ENCODE measurements around the gene OR8B2. TPM values are rescaled to one million over a fixed set of nuclear protein-coding genes. Genes with fewer than 3 reads are reported as not detected.

The OR8B2 gene, protein sequence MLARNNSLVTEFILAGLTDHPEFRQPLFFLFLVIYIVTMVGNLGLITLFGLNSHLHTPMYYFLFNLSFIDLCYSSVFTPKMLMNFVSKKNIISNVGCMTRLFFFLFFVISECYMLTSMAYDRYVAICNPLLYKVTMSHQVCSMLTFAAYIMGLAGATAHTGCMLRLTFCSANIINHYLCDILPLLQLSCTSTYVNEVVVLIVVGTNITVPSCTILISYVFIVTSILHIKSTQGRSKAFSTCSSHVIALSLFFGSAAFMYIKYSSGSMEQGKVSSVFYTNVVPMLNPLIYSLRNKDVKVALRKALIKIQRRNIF
- not detected in 2 replicates for polyA plus RNA-seq (2011; rRNA removed)
- 0.32 TPM in 1 of 2 replicates, not detected in the other for polyA minus RNA-seq (2011; rRNA and poly(A)+ RNA removed)

DNA sequence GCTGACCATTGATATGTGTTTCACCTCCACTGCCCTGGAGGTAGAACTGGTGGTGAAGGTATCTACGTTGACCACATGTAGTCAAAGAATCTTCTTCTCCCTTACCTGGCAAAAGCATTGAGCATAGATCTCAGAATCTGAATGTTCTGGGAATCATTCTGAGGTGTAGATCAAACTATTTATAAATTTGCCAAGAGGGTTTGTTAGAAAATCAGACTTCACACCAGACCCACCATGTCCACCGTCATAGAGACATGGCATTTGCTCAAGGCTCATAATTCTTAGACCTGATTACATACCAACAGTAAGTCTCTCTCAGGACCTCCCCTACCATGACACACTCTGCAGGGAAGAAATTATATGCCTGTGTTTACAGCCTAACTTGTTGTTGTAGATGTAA, at the start of gene OR8B2:
Gene OR8B2, minus strand, starts transcription at position 101 of the 400 bp plus-strand sequence. CDS start 1,156 bp downstream, outside the sequence.
- no peak within 1 kb of the TSS for H3K27ac ChIP-seq (ENCODE audit: low read depth, low read length)
- POLR2A ChIA-PET: no interaction called here
- CTCF ChIA-PET: interaction anchor here (1.5 kb wide), 1 partner anchor 18 kb away, joined by 3 read pairs; no protein-coding TSS in a partner anchor
- no peaks in the 10 kb centered on the region for H3K27me3 ChIP-seq (ENCODE audit: control insufficient read depth, insufficient read depth, low read length)
- no peak for DNase-seq (ENCODE audit: low read depth, low spot score)
- no peak for TF ChIP-seq CTCF (IDR thresholded peaks at IDR 0.05; ENCODE audit: low read depth, low read length)
- no peaks in the 10 kb centered on the region for H3K9me3 ChIP-seq (ENCODE audit: control insufficient read depth, insufficient read depth, low read length)
- H3K4me3 ChIP-seq (ENCODE audit: low read depth, low read length): no peak within 1 kb of the TSS

GRCh38 chr11:124429599-124429998, 45.3 kb upstream of the OR8B2 start:
- CTCF ChIA-PET: interaction anchor here (0.9 to 2.7 kb wide), 4 partner anchors 14 to 358 kb away, joined by 3 to 20 read pairs (median 10); no protein-coding TSS in a partner anchor
- POLR2A ChIA-PET: no interaction called here
- no peak overlapping the region for H3K27ac ChIP-seq (ENCODE audit: low read depth, low read length)
- no peaks in the 10 kb centered on the region for H3K27me3 ChIP-seq (ENCODE audit: control insufficient read depth, insufficient read depth, low read length)
- H3K9me3 ChIP-seq (ENCODE audit: control insufficient read depth, insufficient read depth, low read length): no peaks in the 10 kb centered on the region
- DNase-seq (ENCODE audit: low read depth, low spot score): no peak
- TF ChIP-seq CTCF (IDR thresholded peaks at IDR 0.05; ENCODE audit: low read depth, low read length): no peak
- no peak overlapping the region for H3K4me3 ChIP-seq (ENCODE audit: low read depth, low read length)

DNA sequence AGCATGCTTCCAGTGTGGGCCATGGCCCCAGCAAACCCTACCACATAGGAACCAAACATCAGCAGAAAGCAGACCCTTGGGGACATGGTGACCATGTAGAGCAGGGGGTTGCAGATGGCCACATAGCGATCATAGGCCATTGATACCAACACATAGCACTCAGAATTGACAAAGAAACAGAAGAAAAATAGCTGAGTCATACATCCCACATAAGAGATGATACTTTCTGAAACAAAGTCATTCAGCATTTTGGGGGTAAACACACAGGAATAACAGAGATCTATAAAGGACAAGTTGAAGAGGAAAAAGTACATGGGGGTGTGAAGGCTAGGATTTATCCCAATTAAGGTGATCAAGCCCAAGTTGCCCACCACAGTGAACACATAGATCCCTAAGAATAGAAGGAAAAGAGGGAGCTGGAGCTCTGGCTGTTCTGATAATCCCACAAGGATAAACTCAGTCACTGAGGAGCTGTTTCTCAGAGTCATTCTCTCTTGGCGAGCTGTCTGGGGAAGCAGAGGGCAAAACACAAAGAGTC, 40.2 kb upstream of the OR8B2 start, which contains the start of gene OR8B4:
Gene OR8B4, minus strand, starts transcription at position 488 of the 538 bp plus-strand sequence. Its CDS starts 0 bp downstream, at position 488.
- DNase-seq (ENCODE audit: low read depth, low spot score): no peak
- CTCF ChIA-PET: interaction anchor here (1.2 to 2.1 kb wide), 2 partner anchors 8 to 22 kb away, joined by 4 to 6 read pairs; no protein-coding TSS in a partner anchor
- H3K9me3 ChIP-seq (ENCODE audit: control insufficient read depth, insufficient read depth, low read length): no peaks in the 10 kb centered on the region
- POLR2A ChIA-PET: no interaction called here
- no peak within 1 kb of the TSS for H3K27ac ChIP-seq (ENCODE audit: low read depth, low read length)
- no peak for TF ChIP-seq CTCF (IDR thresholded peaks at IDR 0.05; ENCODE audit: low read depth, low read length)
- H3K27me3 ChIP-seq (ENCODE audit: control insufficient read depth, insufficient read depth, low read length): peaks cover 11% of the 10 kb centered on the region
- H3K4me3 ChIP-seq (ENCODE audit: low read depth, low read length): no peak within 1 kb of the TSS

GRCh38 chr11:124421043-124421442, 36.7 kb upstream of the OR8B2 start:
- ChIA-PET POLR2A (no interaction called here), CTCF (interaction anchor here (0.8 to 2.4 kb wide), 2 partner anchors 19 to 349 kb away, joined by 3 to 6 read pairs; no protein-coding TSS in a partner anchor)
- no peak for TF ChIP-seq CTCF (IDR thresholded peaks at IDR 0.05; ENCODE audit: low read depth, low read length)
- Histone ChIP-seq H3K4me3 (ENCODE audit: low read depth, low read length) (no peak overlapping the region), H3K9me3 (ENCODE audit: control insufficient read depth, insufficient read depth, low read length) (no peaks in the 10 kb centered on the region), H3K27ac (ENCODE audit: low read depth, low read length) (no peak overlapping the region), H3K27me3 (ENCODE audit: control insufficient read depth, insufficient read depth, low read length) (peaks cover 13% of the 10 kb centered on the region)
- DNase-seq (ENCODE audit: low read depth, low spot score): no peak

Measured in AG04450 (cell line).